Measurements from ENCODE around the gene PPARA. TPM values are rescaled to one million over a fixed set of nuclear protein-coding genes. Genes with fewer than 3 reads are reported as not detected.

Gene PPARA
- total and polyA plus RNA-seq, 12 donors = 15.5 to 89.5 (median 79.9) TPM

- ATAC-seq = peak; percentile 32 to 78 (median 58)
- intact Hi-C loops (cut with DNase I) = no loop called here
Observed at GRCh38 chr22:46287873-46288751, 137.8 kb downstream of the PPARA start.

GRCh38 chr22:46288846-46289243 is 138.5 kb downstream of the PPARA start:
- TF ChIP-seq CTCF (IDR thresholded peaks at IDR 0.05) = no peak
- Histone ChIP-seq H3K4me1 (peaks cover 10 to 43% (median 31%) of the 10 kb centered on the region in 9 donors), H3K36me3 (peaks cover 0 to 85% (median 42%) of the 10 kb centered on the region in 9 donors), H3K27me3 (no peaks in the 10 kb centered on the region), H3K4me3 (peak overlapping the region in 1 of 10 donors; percentile 42), H3K27ac (peak overlapping the region in 9 of 10 donors; percentile 26 to 90 (median 79)), H3K9me3 (peaks cover 0 to 12% (median 0%) of the 10 kb centered on the region in 11 donors)
- DNase-seq = no peak
- intact Hi-C loops (cut with DNase I) = no loop called here
- ATAC-seq = no peak
- WGBS, 2 donors = 85 to 87% methylated on average over 7 of the region's 7 CpGs

More at GRCh38 chr22:46287873-46288751, 137.8 kb downstream of the PPARA start:
- peak in 1 of 2 donors; percentile 47 for DNase-seq
- peak overlapping the region in 8 of 10 donors; percentile 1 to 47 (median 36) for H3K4me3 ChIP-seq
- peaks cover 0 to 12% (median 0%) of the 10 kb centered on the region in 11 donors for H3K9me3 ChIP-seq
- peaks cover 0 to 85% (median 44%) of the 10 kb centered on the region in 9 donors for H3K36me3 ChIP-seq
- peak overlapping the region; percentile 26 to 90 (median 76) for H3K27ac ChIP-seq
- TF ChIP-seq CTCF (IDR thresholded peaks at IDR 0.05) = no peak
- 50 to 52% methylated on average over 24 of the region's 24 CpGs for WGBS, 2 donors
- peaks cover 10 to 43% (median 31%) of the 10 kb centered on the region in 9 donors for H3K4me1 ChIP-seq
- H3K27me3 ChIP-seq = no peaks in the 10 kb centered on the region

DNA sequence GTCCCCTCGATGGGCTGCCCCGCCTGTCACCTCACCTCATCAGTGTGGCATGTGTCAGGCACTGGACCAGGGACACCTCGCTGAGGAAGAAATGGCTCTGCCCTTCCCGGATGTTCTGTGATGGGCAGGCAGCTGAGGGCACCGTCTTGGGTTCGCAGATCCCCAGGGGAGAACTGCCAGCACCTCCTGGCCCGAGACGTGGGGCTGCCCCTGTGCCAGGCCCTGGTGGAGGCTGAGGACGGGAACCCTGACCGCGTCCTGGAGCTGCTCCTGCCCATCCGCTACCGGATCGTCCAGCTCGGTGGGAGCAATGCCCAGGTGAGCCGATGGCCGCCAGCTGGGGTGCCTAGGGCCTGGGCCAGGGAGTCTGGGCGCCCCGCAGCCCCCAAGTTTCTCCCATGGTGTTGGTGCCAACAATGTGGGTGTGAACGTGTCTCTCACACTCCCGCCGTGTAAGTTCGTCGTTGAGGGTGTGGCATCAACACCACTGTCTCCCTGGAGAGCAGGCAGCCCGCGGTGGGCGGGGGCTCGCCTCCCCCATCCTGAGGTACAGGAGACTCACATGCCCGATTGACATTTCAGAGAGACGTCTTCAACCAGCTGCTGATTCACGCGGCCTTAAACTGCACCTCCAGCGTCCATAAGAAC is 139.0 kb downstream of the PPARA start:
- Histone ChIP-seq H3K4me3 (no peak overlapping the region), H3K27ac (peak overlapping the region in 9 of 10 donors; percentile 50 to 90 (median 71)), H3K9me3 (peaks cover 0 to 12% (median 0%) of the 10 kb centered on the region in 11 donors), H3K27me3 (no peaks in the 10 kb centered on the region), H3K4me1 (peaks cover 10 to 43% (median 31%) of the 10 kb centered on the region in 9 donors), H3K36me3 (peaks cover 0 to 80% (median 37%) of the 10 kb centered on the region in 9 donors)
- DNase-seq = no peak
- no peak for TF ChIP-seq CTCF (IDR thresholded peaks at IDR 0.05)
- 78 to 82% methylated on average over 33 of the region's 33 CpGs for WGBS, 2 donors
- intact Hi-C loops (cut with DNase I) = no loop called here
- peak in 3 of 8 donors; percentile 5 to 20 (median 19) for ATAC-seq

All from heart right ventricle (tissue), 16 donors.